CD4-positive, alpha-beta T cell treated with Interleukin-17A for 1 hour (primary cell): ENCODE results near the gene URGCP.
"Not testable (repeated sequence)": the region's sequence is repeated elsewhere in the genome, so short reads cannot be mapped to it uniquely, and the experiment has no call there.

Experiments
- DNase-seq: peaks from one replicate; pipeline ENCODE4 v3.0.0-alpha.2; 2020

Gene URGCP

DNA sequence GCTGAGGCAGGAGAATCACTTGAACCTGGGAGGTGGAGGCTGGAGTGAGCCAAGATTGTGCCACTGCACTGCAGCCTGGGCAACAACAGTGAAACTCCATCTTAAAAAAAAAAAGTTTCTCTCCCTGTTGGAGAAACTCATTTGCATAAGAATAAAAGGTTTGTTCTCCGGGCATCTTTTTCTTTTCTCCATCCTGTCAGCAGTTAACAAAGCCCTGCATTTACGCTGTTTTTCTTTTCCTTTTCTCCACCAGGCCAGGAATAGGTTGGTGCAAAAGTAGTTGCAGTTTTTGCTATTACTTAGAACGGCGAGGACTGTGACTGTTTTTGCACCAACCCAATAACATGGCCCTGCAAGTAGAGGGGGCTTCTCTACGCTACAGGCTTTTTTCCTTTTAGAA is 9.5 kb upstream of the URGCP start:
- DNase-seq: no peak

DNA sequence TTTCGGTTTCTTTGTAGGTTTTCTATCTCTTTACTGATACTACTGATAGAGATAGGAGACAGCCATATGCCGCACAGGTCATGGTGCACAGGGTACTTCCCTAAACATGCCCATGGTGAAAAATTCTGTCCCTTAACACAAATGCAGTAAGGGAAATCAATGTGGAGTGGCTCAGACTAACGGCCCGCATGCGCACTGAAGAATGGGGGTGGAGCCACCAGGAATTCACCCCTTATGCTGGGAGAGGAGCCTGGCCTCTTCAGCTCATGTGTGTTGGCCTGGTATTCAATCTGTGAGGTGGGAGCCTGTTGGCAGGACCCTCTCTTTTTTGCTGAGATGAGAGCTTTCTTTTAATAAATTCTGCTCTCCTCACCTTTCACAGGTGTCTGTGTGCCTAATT is 8.4 kb upstream of the URGCP start:
- no peak for DNase-seq

DNA sequence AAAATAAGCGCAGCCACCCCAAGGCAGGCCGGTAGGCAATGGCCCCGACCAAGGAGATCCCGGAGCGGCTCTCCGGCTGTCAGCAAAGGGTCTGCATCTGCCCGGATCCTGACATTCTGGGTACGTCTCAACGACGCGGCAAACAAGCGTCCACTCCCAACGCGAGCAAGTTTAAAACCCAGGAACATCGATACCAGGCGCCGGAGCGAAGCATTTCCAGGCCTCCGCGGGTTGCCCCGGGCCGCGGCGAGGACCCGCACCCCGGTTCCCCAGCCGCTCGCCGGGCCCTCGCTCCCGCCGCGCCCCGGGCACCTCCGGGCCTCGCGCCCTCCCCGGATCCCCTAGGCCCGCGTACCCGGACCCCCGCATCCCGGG is 453 bp downstream of the URGCP start:
- DNase-seq: peak; percentile 14

DNA sequence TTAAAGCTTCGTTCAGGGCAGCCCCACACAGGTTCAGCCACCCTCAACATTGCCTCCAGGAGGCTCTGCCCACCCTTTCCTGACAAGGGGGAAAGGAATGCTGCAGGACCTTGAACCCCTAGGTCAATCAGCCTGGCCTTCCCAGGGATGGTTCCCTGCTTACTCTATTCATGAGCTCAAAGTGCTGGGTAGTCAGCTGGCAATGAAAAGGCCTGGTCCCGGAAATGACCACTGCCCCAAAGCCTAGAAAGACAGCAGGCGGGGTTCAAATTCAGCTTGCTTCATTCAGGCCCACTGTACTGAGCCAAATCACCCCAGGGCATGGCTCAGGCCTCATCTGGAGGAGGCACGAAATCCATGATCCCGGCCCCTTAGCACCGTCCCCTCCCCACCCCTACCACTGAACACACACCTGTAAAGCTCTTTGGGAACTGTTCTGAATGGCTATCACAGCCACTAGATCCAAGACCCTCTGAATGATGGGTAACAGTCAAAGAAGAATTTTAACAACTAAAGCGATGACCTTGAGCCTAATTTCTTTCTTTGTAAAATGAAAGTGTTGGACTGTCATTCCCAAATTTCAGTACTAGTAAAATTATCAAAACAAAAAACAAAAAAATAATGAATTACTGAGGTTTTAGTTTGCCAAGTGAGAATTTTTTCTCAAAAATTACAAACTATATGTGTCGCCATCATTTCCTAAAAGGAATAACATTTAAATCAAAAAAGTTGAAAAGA is 1.0 kb downstream of the URGCP start:
- DNase-seq: no peak

DNA sequence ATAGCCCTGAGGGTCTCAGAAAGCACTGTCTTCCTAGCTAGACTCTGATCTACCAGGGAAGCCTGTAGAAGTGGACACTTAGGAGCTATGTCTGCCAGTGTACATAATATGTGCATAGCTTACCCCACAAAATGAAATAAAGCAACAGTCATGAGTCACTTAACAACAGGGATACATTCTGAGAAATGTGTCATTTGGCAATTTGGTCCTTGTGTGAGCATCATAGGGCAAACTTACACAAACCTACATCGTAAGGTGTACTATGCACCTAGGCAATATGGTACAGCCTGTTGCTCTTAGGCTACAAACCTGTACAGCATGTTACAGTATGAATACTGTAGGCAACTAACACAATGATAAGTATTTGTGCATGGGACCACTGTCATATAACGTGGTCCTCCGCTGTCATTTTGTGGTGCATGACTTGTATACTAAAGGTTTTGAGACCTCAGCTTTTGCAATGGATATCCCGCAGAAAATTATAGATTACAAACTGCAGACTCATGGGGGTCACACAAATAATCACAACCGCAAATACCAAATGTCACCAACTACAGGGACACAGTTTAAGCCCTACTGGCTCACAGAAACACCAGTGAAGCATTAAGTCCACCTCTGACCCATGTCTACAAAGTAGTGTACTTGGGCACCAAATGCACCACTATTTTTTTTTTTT is 1.7 kb downstream of the URGCP start:
- no peak for DNase-seq

DNA sequence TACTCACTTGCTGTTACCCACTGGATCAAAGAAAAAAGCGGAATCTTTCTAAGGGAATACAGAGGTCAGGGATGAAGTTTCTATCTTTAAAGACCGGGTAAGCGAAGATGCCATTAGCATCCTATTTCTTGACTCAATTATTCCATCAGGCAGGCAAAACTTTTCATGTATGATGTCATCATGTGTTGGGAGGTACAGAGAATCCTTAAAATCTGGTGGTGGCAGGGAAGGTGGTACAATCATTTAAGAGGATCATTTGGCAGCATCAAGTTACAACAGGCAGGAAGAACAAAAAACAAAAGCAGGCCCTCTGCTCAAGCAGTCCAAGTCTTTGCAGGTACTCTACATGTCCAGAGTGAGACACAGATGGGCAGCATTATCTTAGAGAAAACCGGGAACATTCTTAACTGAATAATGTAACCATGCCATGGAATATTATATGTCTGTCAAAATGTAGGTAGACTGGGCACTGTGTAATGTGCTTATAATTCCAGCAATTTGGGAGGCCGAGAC is 3.8 kb downstream of the URGCP start:
- DNase-seq: no peak

DNA sequence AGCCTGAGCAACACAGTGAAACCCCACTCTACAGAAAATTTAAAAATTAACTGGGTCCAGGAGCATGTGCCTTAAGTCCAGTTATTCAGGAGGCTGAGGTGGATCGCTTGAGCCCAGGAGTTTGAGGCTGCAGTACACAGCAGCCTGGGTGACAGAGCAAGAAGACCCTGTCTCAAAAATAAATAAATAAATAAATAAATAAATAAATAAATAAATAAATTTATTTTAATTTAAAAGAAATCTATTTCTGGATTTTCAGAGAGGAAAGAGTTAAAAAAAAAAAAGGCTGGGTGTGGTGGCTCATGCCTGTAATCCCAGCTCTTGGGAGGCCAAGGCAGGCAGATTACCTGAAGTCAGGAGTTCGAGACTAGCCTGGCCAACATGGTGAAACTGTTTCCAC is 7.8 kb downstream of the URGCP start:
- not testable (repeated sequence) for DNase-seq

DNA sequence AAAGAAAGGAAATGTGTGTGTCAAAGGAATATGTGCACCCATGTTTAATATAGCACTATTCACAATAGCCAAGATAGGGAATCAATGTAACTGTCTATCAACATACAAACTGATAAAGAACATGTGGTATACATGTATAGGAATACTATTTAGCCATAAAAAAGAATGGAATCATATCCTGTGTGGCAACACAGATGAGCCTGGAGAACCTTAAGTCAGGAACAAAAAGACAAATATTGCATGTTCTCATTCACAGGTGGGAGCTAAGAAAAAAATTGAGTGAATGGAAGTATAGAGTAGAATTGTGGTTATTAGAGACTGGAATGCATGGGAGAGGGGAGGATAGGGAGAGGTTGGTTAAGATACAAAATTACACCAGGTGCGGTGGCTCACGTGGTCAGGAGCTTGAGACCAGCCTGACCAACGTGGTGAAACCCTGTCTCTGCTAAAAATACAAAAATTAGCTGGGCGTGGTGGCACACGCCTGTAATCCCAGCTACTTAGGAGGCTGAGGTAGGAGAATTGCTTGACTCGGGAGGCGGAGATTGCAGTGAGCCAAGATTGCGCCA is 10.5 kb downstream of the URGCP start:
- DNase-seq: no peak

DNA sequence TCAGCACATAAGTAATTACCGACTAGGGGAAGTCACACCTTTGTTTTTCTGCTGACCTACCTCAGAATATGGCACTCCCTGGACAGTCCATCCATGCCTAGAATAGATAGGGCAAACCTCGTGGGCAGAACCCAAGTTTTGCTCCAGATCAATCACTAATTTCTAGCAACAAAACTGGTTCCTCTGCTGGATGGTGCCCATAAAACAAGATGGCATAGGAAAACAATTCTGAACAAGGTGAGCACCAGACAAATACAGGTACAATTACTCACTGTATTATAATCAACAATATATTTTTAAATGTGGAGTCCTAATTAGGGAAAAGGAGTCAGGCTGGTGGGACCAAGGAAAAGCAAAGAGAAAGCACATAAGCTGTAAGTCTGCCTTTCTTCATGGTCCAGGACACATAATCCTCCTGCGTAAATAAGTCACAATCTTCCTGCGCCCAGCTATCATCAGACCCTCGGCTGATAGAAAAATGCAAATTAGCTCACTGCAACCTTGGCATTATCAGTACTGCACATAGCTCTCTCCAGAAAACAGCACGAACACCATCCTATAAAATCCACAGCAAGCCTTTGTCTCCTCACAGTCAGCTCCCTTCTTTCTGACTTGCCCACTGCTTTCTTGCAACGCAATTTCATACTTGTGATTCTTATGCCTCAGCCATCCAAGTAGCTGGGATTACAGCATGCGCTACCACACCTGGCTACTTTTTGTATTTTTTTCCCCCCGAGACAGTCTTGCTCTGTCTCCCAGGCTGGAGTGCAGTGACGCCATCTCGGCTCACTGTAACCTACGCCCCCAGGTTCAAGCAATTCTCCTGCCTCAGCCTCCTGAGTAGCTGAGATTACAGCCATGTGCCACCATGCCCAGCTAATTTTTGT is 15.1 kb downstream of the URGCP start:
- no peak for DNase-seq

DNA sequence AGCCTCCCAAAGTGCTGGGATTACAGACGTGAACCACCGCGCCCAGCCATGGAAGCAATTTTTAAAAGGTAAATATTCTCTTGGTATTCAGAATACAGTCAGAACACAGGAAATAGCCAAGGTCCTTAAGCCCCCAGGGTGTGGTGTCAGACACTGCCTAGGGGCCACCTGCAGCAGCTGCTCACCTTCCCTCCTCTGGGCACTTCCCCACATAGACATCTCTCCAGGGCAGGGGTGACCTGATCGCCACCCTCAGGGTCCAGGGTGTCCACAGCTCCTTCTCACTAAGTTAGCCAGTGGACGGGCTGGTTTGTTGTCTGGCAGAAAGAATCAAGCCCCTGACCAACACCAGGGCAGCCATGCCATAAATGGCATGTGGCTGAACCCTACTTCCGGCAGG is 15.9 kb downstream of the URGCP start:
- DNase-seq: no peak

DNA sequence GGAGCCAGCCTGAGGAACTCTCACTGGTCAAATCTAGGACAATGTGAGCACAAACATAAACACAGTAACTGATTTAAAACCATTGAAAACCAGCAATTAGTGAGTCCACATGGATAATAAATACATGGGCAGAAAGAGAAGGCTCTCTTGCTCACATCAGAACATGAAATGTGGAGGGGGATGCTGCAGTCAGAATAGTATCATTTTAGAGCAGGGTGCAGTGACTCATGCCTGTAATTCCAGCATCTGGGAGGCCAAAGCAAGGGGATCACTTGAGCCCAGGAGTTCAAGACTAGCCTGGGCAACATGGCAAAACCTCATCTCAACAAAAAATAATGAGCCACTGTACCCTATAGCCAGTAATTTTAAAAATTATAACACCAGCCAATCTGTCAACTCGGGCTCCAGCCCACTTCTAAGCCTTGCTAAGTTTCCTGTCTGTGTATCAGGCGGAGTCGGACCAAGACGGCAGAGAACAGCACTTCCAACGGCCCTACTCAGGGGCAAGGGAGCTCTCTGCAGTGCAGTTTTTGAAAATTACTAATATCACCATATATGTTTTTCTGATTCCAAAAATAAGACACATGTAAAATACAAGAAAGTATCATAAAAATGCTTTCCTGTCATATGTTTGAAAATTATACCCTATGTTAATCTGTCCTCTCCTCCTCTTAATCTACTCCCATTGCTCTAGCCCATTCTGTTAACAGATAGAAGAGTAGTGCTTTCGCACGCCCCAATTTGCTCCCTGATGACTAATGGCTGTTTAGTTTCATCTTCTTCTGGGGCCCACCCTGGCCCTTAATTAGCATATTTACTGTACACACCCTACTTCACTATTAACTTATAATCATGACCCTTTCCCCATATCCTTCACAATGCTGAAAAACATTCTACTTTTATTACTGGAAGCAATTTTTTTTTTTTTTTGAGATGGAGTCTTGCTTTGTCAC is 17.1 kb downstream of the URGCP start:
- DNase-seq: no peak

DNA sequence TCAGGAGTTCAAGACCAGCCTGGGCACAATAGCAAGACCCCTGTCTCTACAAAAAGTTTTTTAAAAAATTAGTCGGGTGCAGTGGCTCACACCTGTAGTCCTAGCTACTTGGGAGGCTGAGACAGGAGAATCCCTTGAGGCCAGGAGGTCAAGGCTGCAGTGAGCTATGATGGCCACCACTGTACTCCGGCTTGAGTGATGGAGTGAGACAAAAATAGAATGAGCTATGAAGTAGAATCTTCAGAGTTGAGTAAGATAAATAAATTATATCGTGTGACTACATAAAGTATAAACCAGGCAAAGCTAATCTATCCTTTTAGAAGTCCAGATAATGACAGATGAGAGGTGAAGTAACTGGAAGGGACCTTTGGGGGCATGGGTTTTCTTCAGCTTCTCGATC is 21.8 kb downstream of the URGCP start:
- no peak for DNase-seq

DNA sequence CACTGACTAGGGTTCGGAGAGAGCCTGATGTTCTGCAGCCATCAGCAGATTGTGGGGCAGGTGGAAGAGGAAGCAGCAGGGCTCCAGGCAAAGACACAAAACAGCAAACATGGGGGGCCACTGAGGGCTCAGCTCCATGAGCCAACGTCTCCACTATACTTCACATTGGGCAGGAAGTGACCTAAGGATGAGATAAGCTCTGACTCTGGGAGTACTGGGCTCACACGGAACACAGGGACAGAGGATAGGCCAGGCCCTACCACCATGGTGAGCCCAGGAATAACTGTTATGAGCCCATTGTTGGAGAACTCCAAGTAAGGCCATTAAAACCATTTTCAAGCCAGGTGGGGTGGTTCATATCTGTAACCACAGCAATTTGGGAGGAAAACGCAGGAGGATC is 22.2 kb downstream of the URGCP start:
- DNase-seq: no peak

DNA sequence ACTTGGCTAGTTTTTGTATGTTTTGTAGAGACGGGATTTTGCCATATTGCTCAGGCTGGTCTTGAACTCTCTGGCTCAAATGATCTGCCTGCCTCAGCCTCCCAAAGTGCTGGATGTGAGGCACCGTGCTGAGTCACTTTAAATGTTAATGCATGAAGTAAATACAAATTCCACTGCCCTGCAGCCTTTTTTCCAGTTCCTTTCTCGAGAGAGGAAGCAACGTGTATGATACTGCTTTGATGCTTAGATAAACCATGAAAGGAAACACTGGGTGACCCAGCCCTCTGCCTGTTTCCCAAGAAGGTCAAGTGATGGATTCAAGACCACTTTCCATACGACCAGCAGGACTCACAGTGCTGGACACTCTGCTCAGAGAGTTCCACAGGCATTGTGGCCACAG is 25.8 kb downstream of the URGCP start:
- DNase-seq: no peak

DNA sequence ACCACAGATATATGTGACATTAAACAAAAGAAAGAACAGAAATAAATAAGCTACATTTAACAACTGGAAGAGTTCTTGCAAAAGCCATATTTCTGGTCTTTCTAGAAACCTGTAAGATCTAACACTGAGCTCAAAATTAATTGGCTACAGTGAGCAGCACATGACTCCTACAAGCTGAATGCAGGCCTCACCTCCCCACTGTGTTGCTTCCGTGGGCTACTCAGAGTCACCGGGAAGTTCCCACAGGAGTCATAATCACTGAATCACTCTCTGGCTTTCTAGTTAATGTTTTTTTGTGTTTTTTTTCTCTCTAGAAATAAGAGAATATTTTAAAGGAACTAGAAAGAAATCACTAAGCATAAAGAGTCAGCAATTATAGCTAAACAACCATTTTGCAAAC is 26.9 kb downstream of the URGCP start:
- DNase-seq: no peak

DNA sequence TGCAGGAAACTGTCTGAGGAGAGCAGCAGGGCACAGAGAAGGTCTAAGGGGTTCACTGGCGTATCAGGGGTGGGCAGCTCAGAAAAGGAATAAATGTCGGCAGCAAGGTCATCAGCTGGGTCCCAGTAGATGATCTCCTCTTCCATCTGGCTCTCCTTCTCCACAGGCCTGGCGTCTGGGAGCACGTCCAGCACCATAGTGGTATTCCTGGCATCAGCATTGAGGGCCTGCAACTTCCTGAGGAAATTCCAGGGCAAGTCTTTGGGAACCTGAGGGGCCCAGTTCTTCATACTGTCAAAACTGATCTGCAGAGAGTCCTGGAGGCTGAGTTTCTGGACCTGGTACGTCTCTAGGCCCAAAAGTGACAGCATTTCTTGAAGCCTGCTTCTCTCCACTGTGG is 27.5 kb downstream of the URGCP start:
- no peak for DNase-seq

DNA sequence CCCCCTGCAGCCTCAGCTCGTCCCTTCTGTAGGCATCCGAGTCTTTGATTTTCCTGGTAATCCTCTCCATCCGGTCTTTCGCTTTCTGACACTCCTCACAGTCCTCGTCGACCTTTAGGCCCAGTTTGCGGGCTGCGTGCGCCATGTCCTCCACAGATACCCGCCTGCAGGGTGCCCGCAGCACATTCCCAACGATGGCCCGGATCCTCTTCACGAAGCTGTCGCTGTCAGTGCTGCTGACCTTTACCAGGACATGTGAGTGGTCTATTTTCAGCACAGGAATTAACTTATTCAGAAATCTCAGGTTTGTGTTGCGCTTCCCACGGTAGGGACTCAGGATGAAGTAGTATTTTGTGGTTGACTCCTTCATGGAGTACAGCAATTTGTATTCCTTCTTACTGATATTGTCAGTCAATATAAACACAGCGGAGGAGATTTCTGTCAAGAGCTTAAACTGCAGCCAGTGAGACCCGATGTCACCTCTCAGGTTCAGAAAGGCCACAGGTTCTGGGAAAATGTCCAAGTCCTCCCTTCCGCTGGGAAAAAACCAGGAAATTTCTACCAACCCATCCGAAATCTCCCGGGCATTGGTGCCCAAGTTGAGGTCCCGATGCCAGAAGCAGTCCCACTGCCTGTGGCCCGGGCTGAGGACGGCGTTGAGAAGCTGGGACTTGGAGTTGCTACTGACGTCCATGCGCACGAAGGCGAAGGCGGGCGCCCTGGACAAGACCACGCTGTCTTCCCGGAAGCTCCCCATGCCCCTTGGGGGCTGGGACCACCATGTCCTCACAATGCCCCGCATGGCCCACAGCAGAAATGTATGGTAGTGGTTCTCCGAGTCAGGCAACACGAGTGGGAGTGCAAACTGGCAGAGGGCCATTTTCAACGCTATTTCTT is 28.2 kb downstream of the URGCP start:
- DNase-seq: no peak

DNA sequence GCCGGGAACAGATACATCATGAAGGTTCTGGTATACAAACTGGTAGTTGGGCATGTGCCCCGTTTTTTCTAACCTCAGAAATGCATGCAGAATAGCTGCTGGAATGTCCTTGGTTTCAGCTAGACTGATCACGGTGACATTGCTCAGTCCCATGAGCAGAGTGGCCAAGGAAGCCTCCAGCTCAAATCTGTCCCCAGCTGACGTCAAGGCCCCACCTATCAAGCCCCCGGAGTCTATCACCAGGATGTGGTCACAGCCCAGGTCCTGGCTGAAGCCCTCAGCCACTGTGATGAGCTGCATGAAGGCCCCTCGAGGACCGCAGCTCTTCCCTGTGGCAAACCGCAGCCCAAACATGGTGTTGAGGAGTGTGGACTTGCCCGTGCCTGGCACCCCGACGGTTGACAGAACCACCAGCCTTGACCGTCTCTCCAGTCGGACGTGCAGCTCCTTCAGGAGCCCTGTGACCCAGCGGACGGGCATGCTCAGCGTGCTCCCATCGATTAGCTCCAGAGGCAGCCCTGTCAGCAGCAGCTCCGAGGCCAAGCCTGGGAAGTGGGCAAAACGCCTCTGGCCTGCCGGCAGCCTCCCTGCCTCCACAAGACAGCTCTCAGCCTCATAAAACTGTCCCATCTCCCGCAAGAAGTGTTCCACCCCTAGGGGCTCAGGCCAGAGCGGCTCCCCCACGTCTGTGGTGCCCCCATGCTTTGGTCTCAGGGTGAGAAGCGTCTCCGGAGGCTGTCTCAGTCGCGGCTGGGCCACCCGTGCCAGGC is 29.2 kb downstream of the URGCP start:
- DNase-seq: no peak

DNA sequence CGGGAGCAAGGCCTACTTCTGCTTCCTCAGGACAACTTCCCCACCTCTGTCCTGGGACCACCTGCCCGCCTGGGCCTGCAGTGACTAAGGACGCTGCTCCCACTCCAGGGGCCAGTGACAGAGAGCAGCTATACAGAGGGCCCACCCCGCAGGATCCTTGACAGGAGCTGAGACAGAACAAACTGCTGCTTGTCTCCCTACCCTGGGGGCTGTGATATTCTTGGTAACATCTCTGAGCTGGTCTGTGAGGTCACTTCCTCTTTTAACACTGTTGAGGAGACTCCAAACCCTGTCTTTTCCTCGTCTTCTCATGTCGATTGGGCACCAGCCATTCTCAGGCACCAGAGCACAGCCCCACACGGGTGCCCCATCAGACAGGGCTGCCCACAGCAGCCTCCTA is 30.2 kb downstream of the URGCP start:
- no peak for DNase-seq

DNA sequence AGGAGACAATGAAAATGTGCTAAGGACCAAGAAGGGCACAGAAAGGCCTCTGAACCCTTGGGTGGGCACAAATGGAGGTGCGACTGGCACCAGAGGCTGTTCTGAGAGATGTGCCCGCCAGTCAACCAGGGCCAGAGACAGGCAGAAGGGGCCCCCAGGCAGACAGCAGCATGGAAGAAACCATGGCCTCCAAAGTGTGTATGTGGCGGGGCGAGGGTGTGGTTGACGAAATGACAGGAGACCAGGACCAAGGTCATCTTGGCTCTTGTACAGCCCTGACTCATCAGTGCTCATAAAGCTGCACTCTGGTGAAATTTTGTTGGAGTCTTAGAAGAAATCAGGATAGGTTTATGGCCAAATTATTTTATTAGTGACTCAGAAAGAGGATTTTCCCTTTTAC is 33.1 kb downstream of the URGCP start:
- no peak for DNase-seq
